GM19240 (cell line): ENCODE results near the gene ABR.
"Not testable (repeated sequence)": the region's sequence is repeated elsewhere in the genome, so short reads cannot be mapped to it uniquely, and the experiment has no call there.

Source experiments
- DNase-seq: peaks from one replicate; pipeline ENCODE4 v3.0.0; 2011; ENCODE audit warnings: low spot score; ENCODE audit not compliant: insufficient read length

The ABR gene

DNA sequence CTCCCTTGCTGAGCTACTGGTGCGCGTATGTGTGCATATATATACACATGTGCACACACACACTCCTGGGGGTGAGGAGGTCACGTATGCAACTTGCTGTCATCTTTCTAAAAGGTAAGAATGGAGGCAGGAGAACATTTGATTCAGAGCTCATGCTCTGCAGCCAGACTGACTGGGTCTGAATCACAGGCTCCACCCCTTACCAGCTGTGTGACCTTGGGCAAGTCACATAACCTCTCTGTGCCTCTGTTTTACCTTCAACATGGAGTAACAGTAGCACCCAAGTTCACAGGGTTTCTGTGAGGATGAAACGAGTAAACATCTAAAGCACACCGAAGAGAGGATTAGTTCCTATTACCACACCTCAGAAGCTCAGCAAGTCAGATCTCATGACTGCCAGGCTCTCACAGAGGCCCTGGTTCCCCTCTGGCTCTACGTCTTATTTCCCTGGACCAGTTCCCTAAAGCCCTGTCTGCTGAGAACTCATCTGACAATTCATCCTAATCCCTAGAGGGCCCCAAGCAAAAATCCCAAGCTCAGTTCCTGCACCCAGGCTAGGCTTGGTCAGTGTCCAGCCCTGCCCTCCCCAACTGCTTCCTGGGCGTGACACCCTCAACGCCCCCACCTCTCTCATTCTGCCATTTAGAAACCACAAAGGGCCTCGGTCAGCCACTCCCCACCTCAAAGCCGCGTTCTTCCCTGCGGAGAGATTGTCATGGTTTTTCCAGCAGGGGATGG lies 28.7 kb downstream of the ABR start:
- no peak for DNase-seq

DNA sequence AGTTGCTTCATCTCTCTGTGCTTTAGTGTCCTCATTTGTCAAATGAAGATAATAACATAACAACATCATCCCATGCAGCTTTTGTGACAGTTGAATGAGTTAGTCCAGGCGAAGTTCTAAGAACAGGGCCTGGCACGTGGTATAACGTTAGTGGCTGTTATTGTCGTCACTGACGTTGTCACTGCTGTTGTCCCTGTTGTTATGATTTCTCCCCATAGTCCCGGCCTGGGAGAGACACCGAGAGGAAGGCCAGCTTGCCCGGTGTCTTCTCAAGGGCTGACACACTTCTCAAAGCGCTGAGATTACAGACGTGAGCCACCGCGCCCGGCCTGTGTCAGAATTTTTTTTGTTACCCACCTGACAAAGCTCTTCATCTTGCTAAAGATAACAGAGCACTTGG lies 29.9 kb downstream of the ABR start:
- DNase-seq: no peak

DNA sequence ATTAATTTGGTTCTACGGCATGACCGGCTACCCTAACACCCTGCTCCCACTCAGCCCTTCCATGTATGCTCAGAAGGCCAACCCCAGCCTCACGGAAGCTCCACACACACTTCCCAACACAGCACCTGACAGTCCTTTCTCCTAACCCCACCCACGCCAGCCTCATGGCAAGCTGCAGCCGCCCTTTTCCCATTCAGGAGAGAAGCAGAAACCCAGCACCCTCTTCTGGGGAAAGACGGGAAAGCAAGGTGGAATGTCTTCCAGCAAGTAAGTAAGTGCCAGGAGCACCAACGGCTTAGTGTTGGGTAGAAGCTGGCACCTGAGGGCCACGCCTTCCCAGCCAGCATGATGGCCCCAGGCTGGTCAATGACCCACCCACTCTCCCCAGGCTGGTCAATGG lies 32.1 kb downstream of the ABR start:
- no peak for DNase-seq

- DNase-seq: no peak
Observed at GRCh38 chr17:1146561-1147265, 33.1 kb downstream of the ABR start.

DNA sequence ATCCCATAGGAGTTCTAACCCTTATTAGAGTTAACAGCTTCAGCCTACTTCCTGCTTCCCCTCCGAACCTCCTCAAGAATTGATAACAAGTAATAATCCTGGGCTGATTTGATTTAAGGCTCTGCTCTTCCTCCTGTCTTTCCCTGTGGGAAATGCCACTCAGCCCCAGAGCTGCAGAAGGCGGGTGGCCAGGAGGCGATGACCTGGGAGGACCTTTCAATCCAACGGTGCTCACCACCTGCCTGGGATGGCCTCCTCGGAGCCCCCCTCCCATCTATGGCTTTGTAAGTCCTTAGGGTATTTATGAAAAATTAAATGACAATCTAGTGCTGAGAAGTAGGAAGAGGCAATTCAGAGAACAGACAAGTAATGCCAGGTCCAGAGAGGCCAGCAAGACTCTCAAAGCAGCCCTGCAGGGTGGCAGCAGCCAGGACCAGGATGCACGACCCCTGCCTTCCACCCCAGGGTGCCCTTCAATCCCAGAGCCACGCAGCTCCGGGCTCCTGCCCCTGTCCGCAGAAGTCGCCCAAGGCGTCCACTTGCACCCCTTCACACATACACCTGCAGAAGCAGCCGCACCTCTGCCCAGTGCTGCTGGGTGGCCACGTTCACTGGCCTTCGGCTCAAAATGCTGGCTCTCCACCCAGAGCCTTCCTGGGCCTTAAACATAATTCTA lies 34.3 kb downstream of the ABR start:
- DNase-seq: no peak

GRCh38 chr17:1144162-1144561 lies 35.6 kb downstream of the ABR start:
- no peak for DNase-seq

- DNase-seq: no peak
Observed at GRCh38 chr17:1143573-1143972, 36.2 kb downstream of the ABR start.

GRCh38 chr17:1142561-1142971 lies 37.2 kb downstream of the ABR start:
- DNase-seq: no peak

GRCh38 chr17:1137465-1137894 lies 42.3 kb downstream of the ABR start:
- no peak for DNase-seq

GRCh38 chr17:1136748-1137147 lies 43.0 kb downstream of the ABR start:
- no peak for DNase-seq

GRCh38 chr17:1134634-1135324 lies 45.0 kb downstream of the ABR start:
- no peak for DNase-seq

DNA sequence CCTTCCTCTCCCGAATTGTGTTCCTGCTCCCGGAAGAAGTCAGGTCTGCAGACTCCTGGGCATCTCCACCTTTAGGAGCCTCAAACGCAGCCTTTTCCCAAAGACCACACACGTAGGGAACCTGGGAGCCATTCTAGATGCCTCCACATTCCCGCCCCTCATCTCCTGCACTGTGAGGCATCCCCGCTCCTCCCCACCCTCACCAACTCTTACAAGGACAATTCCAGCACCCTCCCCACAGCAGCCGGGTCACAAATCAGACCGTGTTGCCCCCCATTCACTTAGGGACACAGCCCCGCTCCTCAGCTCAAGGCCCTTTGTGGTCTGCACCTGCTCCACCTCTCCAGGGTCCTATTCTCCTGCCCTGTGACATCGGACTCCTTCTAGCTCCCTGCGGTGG lies 49.6 kb downstream of the ABR start:
- no peak for DNase-seq

GRCh38 chr17:1128463-1128862 lies 51.3 kb downstream of the ABR start:
- DNase-seq: not testable (repeated sequence)

- no peak for DNase-seq
Observed at GRCh38 chr17:1126801-1127550, 52.8 kb downstream of the ABR start.

GRCh38 chr17:1126250-1126797 lies 53.5 kb downstream of the ABR start:
- DNase-seq: no peak

- DNase-seq: no peak
Observed at GRCh38 chr17:1125788-1126145, 54.0 kb downstream of the ABR start.

- no peak for DNase-seq
Observed at GRCh38 chr17:1124896-1125787, 54.6 kb downstream of the ABR start.

GRCh38 chr17:1123921-1124715 lies 55.7 kb downstream of the ABR start:
- DNase-seq: no peak

- DNase-seq: no peak
Observed at GRCh38 chr17:1123393-1123831, 56.4 kb downstream of the ABR start.
